ENCODE measurements around the gene TMEM82. TPM values are rescaled to one million over a fixed set of nuclear protein-coding genes. Genes with fewer than 3 reads are reported as not detected.
A peak's percentile ranks its signal among the peaks of the same experiment; 100 is the strongest.

Gene TMEM82
- total and polyA plus RNA-seq, 2 experiments from 2014 or later: 0.42 TPM; not detected in 1

DNA sequence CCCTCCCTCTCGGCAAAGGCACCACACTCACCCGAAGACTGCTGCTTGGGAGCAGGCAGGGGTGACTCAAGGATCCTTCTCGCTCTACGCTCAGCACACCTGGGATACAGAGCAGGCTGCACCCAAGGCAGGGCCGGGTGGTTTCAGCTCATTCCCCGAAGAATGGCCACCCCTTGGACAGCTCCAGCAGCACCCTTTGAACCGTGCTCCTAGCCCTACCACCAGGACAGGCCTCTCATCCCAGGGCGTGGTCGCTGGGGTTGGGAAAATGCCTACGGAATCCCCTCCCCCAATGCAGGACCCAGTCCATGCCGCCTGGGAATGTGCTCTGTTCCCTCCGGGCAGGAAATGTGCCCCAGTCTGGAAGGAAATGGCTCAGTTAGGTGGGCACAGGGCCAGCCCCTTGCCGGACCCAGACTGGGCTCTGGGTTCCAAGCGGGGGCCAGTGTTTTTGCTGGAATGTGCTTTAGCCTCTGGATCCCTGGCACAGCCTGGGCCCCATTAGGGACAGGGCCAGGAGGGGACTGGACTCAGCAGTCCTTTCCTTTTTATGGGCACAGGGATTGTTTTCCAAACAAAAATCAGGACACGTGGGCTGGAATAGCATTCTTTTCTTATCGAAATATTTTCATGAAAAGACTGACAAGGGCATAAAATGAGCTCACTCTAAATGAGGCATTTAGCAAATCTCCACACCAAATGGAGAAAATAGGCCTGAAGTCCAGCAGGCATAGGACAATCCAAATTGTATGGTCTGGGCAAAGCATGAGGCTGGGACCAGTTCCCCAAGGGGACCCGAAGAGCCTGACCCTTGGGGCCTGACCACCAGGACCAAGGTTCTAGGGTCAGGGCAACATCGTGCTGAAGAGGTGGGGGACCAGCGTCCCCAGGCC lies 7.3 kb downstream of the TMEM82 start:
- H3K27me3 Mint-ChIP-seq (ENCODE audit: insufficient read depth, low read depth, poor library complexity): peaks cover 9% of the 10 kb centered on the region
- Histone ChIP-seq H3K36me3 (ENCODE audit: insufficient read depth) (no peaks in the 10 kb centered on the region), H3F3A (replicated peaks; ENCODE audit: low read depth) (no peaks in the 10 kb centered on the region), H3K79me2 (replicated peaks; ENCODE audit: insufficient read depth) (no peaks in the 10 kb centered on the region), H2AFZ (peak overlapping the region; percentile 81), H3K27ac (ENCODE audit: low read depth) (peak overlapping the region; percentile 14; the same call in 1 of the 2 replicates), H3K4me1 (ENCODE audit: insufficient read depth) (no peaks in the 10 kb centered on the region; the same call in 1 of the 2 replicates), H3K4me3 (no peak overlapping the region), H4K20me1 (replicated peaks; ENCODE audit: insufficient read depth) (no peaks in the 10 kb centered on the region), H3K9me2 (ENCODE audit: insufficient read depth) (no peaks in the 10 kb centered on the region), H3K4me2 (0 out of 2 replicates have a peak overlapping the region, but pooled peaks have one; percentile 32), H3K27me3 (ENCODE audit: insufficient read depth) (no peaks in the 10 kb centered on the region)
- peaks cover 2% of the 10 kb centered on the region; the same call in 2 of the 3 replicates for H3K4me1 Mint-ChIP-seq
- no peaks in the 10 kb centered on the region for H3K36me3 Mint-ChIP-seq (ENCODE audit: low read depth)
- no peak overlapping the region for H3K27ac Mint-ChIP-seq
- H3K9me3 Mint-ChIP-seq: no peaks in the 10 kb centered on the region
- no peak overlapping the region for H3K4me3 Mint-ChIP-seq
- TF ChIP-seq, protein P1, sequence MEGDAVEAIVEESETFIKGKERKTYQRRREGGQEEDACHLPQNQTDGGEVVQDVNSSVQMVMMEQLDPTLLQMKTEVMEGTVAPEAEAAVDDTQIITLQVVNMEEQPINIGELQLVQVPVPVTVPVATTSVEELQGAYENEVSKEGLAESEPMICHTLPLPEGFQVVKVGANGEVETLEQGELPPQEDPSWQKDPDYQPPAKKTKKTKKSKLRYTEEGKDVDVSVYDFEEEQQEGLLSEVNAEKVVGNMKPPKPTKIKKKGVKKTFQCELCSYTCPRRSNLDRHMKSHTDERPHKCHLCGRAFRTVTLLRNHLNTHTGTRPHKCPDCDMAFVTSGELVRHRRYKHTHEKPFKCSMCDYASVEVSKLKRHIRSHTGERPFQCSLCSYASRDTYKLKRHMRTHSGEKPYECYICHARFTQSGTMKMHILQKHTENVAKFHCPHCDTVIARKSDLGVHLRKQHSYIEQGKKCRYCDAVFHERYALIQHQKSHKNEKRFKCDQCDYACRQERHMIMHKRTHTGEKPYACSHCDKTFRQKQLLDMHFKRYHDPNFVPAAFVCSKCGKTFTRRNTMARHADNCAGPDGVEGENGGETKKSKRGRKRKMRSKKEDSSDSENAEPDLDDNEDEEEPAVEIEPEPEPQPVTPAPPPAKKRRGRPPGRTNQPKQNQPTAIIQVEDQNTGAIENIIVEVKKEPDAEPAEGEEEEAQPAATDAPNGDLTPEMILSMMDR (conservative IDR thresholded peaks at IDR 0.05; ENCODE audit: low read depth in 2 of 2): no peak
- no peak for TF ChIP-seq REST (IDR thresholded peaks at IDR 0.05; ENCODE audit: unreplicated experiment)
- TF ChIP-seq, protein P2, sequence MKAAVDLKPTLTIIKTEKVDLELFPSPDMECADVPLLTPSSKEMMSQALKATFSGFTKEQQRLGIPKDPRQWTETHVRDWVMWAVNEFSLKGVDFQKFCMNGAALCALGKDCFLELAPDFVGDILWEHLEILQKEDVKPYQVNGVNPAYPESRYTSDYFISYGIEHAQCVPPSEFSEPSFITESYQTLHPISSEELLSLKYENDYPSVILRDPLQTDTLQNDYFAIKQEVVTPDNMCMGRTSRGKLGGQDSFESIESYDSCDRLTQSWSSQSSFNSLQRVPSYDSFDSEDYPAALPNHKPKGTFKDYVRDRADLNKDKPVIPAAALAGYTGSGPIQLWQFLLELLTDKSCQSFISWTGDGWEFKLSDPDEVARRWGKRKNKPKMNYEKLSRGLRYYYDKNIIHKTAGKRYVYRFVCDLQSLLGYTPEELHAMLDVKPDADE (IDR thresholded peaks at IDR 0.05): no peak
- no peak for TF ChIP-seq ZNF331 (CRISPR knock-in tag; IDR thresholded peaks at IDR 0.05; ENCODE audit: low read depth)
- TF ChIP-seq NANOG (IDR thresholded peaks at IDR 0.05; ENCODE audit: borderline replicate concordance): no peak
- no peak for TF ChIP-seq JUNB (IDR thresholded peaks at IDR 0.05; ENCODE audit: unreplicated experiment)
- no peak for TF ChIP-seq POLR2AphosphoS5 (IDR thresholded peaks at IDR 0.05; ENCODE audit: low read depth)
- TF ChIP-seq EZH2phosphoT487 (IDR thresholded peaks at IDR 0.05; ENCODE audit: unreplicated experiment): no peak
- TF ChIP-seq CREB1 (CRISPR knock-in tag; IDR thresholded peaks at IDR 0.05; ENCODE audit: low read depth): no peak
- no peak for TF ChIP-seq ZNF114 (CRISPR knock-in tag; IDR thresholded peaks at IDR 0.05)
- no peak for TF ChIP-seq EZH2 (IDR thresholded peaks at IDR 0.05; ENCODE audit: low read depth, unreplicated experiment)
- no peak for TF ChIP-seq ZNF462 (CRISPR knock-in tag; IDR thresholded peaks at IDR 0.05)
- TF ChIP-seq STAT1 (IDR thresholded peaks at IDR 0.05; ENCODE audit: unreplicated experiment): no peak
- DNase-seq (ENCODE audit: low spot score) (peak; percentile 40), ATAC-seq (peak; percentile 48)

Measured in GM23338 (cell line).